Measurements from ENCODE around the gene CRTC2.

Gene CRTC2

GRCh38 chr1:153919876-153920852, 38.2 kb downstream of the CRTC2 start:
- TF ChIP-seq POLR2AphosphoS5 (IDR thresholded peaks at IDR 0.05; ENCODE audit: low read depth, low read length) (no peak), SIN3A (IDR thresholded peaks at IDR 0.05; ENCODE audit: borderline replicate concordance, insufficient read depth, low read length) (no peak), FOXP2 (optimal IDR thresholded peaks at IDR 0.05; ENCODE audit: borderline replicate concordance, extremely low read depth, extremely low read length, insufficient read depth) (no peak), REST (IDR thresholded peaks at IDR 0.05; ENCODE audit: insufficient read depth in 1 of 2, low read depth in 2 of 2, low read length in 2 of 2) (no peak), TAF1 (IDR thresholded peaks at IDR 0.05; ENCODE audit: borderline replicate concordance, insufficient read depth, low read length) (no peak)

GRCh38 chr1:153916297-153916696, 42.1 kb downstream of the CRTC2 start:
- TF ChIP-seq REST (IDR thresholded peaks at IDR 0.05; ENCODE audit: insufficient read depth in 1 of 2, low read depth in 2 of 2, low read length in 2 of 2): no peak
- TF ChIP-seq SIN3A (IDR thresholded peaks at IDR 0.05; ENCODE audit: borderline replicate concordance, insufficient read depth, low read length): no peak

GRCh38 chr1:153912349-153912748, 46.1 kb downstream of the CRTC2 start:
- no peak for TF ChIP-seq SIN3A (IDR thresholded peaks at IDR 0.05; ENCODE audit: borderline replicate concordance, insufficient read depth, low read length)
- no peak for TF ChIP-seq POLR2AphosphoS5 (IDR thresholded peaks at IDR 0.05; ENCODE audit: low read depth, low read length)
- no peak for TF ChIP-seq TAF1 (IDR thresholded peaks at IDR 0.05; ENCODE audit: borderline replicate concordance, insufficient read depth, low read length)

- TF ChIP-seq REST (IDR thresholded peaks at IDR 0.05; ENCODE audit: insufficient read depth in 1 of 2, low read depth in 2 of 2, low read length in 2 of 2) (no peak), SIN3A (IDR thresholded peaks at IDR 0.05; ENCODE audit: borderline replicate concordance, insufficient read depth, low read length) (no peak), POLR2AphosphoS5 (IDR thresholded peaks at IDR 0.05; ENCODE audit: low read depth, low read length) (no peak), TAF1 (IDR thresholded peaks at IDR 0.05; ENCODE audit: borderline replicate concordance, insufficient read depth, low read length) (no peak), FOXP2 (optimal IDR thresholded peaks at IDR 0.05; ENCODE audit: borderline replicate concordance, extremely low read depth, extremely low read length, insufficient read depth) (no peak)
Measured at GRCh38 chr1:153908071-153908470, 50.3 kb downstream of the CRTC2 start.

GRCh38 chr1:153907134-153907533, 51.3 kb downstream of the CRTC2 start:
- TF ChIP-seq SIN3A (IDR thresholded peaks at IDR 0.05; ENCODE audit: borderline replicate concordance, insufficient read depth, low read length) (no peak), FOXP2 (optimal IDR thresholded peaks at IDR 0.05; ENCODE audit: borderline replicate concordance, extremely low read depth, extremely low read length, insufficient read depth) (no peak), REST (IDR thresholded peaks at IDR 0.05; ENCODE audit: insufficient read depth in 1 of 2, low read depth in 2 of 2, low read length in 2 of 2) (no peak), TAF1 (IDR thresholded peaks at IDR 0.05; ENCODE audit: borderline replicate concordance, insufficient read depth, low read length) (no peak), POLR2AphosphoS5 (IDR thresholded peaks at IDR 0.05; ENCODE audit: low read depth, low read length) (no peak)
